ENCODE results near the gene KIF21A.

KIF21A gene

GRCh38 chr12:39431797-39432196 lies 11.1 kb downstream of the KIF21A start:
- no peak for DNase-seq (ENCODE audit: low read depth in 1 of 2, low spot score in 1 of 2)

- no peak for DNase-seq (ENCODE audit: low read depth in 1 of 2, low spot score in 1 of 2)
These were observed 11.7 kb downstream of the KIF21A start for GRCh38 chr12:39431002-39431796.

GRCh38 chr12:39429809-39430208 lies 13.1 kb downstream of the KIF21A start:
- no peak for DNase-seq (ENCODE audit: low read depth in 1 of 2, low spot score in 1 of 2)

GRCh38 chr12:39427360-39427808 lies 15.5 kb downstream of the KIF21A start:
- DNase-seq (ENCODE audit: low read depth in 1 of 2, low spot score in 1 of 2) = no peak

GRCh38 chr12:39426636-39427240 lies 16.2 kb downstream of the KIF21A start:
- DNase-seq (ENCODE audit: low read depth in 1 of 2, low spot score in 1 of 2) = no peak

- no peak for DNase-seq (ENCODE audit: low read depth in 1 of 2, low spot score in 1 of 2)
These were observed 22.9 kb downstream of the KIF21A start for GRCh38 chr12:39420043-39420442.

GRCh38 chr12:39419471-39419870 lies 23.4 kb downstream of the KIF21A start:
- DNase-seq (ENCODE audit: low read depth in 1 of 2, low spot score in 1 of 2) = no peak

GRCh38 chr12:39417916-39418315 lies 25.0 kb downstream of the KIF21A start:
- DNase-seq (ENCODE audit: low read depth in 1 of 2, low spot score in 1 of 2) = no peak

GRCh38 chr12:39413836-39414771 lies 28.8 kb downstream of the KIF21A start:
- no peak for DNase-seq (ENCODE audit: low read depth in 1 of 2, low spot score in 1 of 2)

- no peak for DNase-seq (ENCODE audit: low read depth in 1 of 2, low spot score in 1 of 2)
These were observed 30.7 kb downstream of the KIF21A start for GRCh38 chr12:39412210-39412609.

- no peak for DNase-seq (ENCODE audit: low read depth in 1 of 2, low spot score in 1 of 2)
These were observed 36.7 kb downstream of the KIF21A start for GRCh38 chr12:39406262-39406661.

GRCh38 chr12:39405580-39405979 lies 37.3 kb downstream of the KIF21A start:
- DNase-seq (ENCODE audit: low read depth in 1 of 2, low spot score in 1 of 2) = no peak

- no peak for DNase-seq (ENCODE audit: low read depth in 1 of 2, low spot score in 1 of 2)
These were observed 38.9 kb downstream of the KIF21A start for GRCh38 chr12:39404000-39404399.

GRCh38 chr12:39403376-39403775 lies 39.5 kb downstream of the KIF21A start:
- no peak for DNase-seq (ENCODE audit: low read depth in 1 of 2, low spot score in 1 of 2)

- DNase-seq (ENCODE audit: low read depth in 1 of 2, low spot score in 1 of 2) = no peak
These were observed 40.0 kb downstream of the KIF21A start for GRCh38 chr12:39402922-39403321.

GRCh38 chr12:39401459-39401858 lies 41.5 kb downstream of the KIF21A start:
- DNase-seq (ENCODE audit: low read depth in 1 of 2, low spot score in 1 of 2) = no peak

- DNase-seq (ENCODE audit: low read depth in 1 of 2, low spot score in 1 of 2) = no peak
These were observed 47.1 kb downstream of the KIF21A start for GRCh38 chr12:39395866-39396265.

GRCh38 chr12:39393890-39394289 lies 49.0 kb downstream of the KIF21A start:
- no peak for DNase-seq (ENCODE audit: low read depth in 1 of 2, low spot score in 1 of 2)

GRCh38 chr12:39393179-39393578 lies 49.7 kb downstream of the KIF21A start:
- no peak for DNase-seq (ENCODE audit: low read depth in 1 of 2, low spot score in 1 of 2)

- no peak for DNase-seq (ENCODE audit: low read depth in 1 of 2, low spot score in 1 of 2)
These were observed 50.6 kb downstream of the KIF21A start for GRCh38 chr12:39392154-39392925.

- no peak for DNase-seq (ENCODE audit: low read depth in 1 of 2, low spot score in 1 of 2)
These were observed 52.2 kb downstream of the KIF21A start for GRCh38 chr12:39390752-39391151.

All from stimulated activated CD4-positive, alpha-beta T cell treated with anti-CD3 and anti-CD28 coated beads, Interleukin-15, amount 100 ng/mL, for 1 hour (primary cell).